KMS-11 (cell line): ENCODE measurements around the gene PCCA.

Source experiments
- H2AFZ ChIP-seq: fragments of 200-600 bp; sonication (generic); 2 replicates; pipeline ENCODE4 v1.6.1; 2016; ENCODE audit warnings: antibody characterized with exemption, mixed run types, low read depth
- H3K27ac ChIP-seq: fragments of 200-600 bp; sonication (generic); 2 replicates; pipeline ENCODE4 v1.6.1; 2016; ENCODE audit warnings: mild to moderate bottlenecking, mixed run types
- H3K27me3 ChIP-seq: fragments of 200-600 bp; sonication (generic); 2 replicates; pipeline ENCODE4 v1.6.1; 2017; ENCODE audit warnings: mild to moderate bottlenecking, low read depth, mixed run types, moderate library complexity; ENCODE audit not compliant: insufficient read depth
- H3K36me3 ChIP-seq: fragments of 200-600 bp; sonication (generic); 2 replicates; pipeline ENCODE4 v1.6.1; 2017; ENCODE audit warnings: mild to moderate bottlenecking, mixed run types; ENCODE audit not compliant: insufficient read depth
- H3K4me1 ChIP-seq: fragments of 200-600 bp; sonication (generic); 2 replicates; pipeline ENCODE4 v1.6.1; 2016; ENCODE audit warnings: mild to moderate bottlenecking, low read depth, mixed run types; ENCODE audit not compliant: poor library complexity, severe bottlenecking
- H3K4me2 ChIP-seq: fragments of 200-600 bp; sonication (generic); 2 replicates; pipeline ENCODE4 v1.7.0; 2016; ENCODE audit warnings: mild to moderate bottlenecking, mixed run types
- H3K4me3 ChIP-seq: fragments of 200-600 bp; sonication (generic); IDR thresholded peaks from 2 replicates; pipeline ENCODE4 v1.6.1; 2017; ENCODE audit warnings: low read depth, low read length, mixed read lengths; ENCODE audit not compliant: insufficient read depth
- H3K79me2 ChIP-seq: fragments of 200-600 bp; sonication (generic); 2 replicates; pipeline ENCODE4 v1.6.1; 2016; ENCODE audit warnings: low read depth, mixed run types; ENCODE audit not compliant: insufficient read depth
- H3K9ac ChIP-seq: fragments of 200-600 bp; sonication (generic); 2 replicates; pipeline ENCODE4 v1.6.1; 2016; ENCODE audit warnings: mild to moderate bottlenecking, mixed run types
- H4K20me1 ChIP-seq: fragments of 200-600 bp; sonication (generic); 2 replicates; pipeline ENCODE4 v1.6.1; 2016; ENCODE audit warnings: mild to moderate bottlenecking, mixed run types; ENCODE audit not compliant: insufficient read depth
- TF ChIP-seq, protein P1 (sequence below): fragments of 200-600 bp; sonication (generic); conservative IDR thresholded peaks from 2 replicates; pipeline ENCODE4 v1.6.1; 2017; ENCODE audit warnings: low read depth, mild to moderate bottlenecking, antibody characterized with exemption, low read length, moderate library complexity, mixed read lengths

PCCA gene

DNA sequence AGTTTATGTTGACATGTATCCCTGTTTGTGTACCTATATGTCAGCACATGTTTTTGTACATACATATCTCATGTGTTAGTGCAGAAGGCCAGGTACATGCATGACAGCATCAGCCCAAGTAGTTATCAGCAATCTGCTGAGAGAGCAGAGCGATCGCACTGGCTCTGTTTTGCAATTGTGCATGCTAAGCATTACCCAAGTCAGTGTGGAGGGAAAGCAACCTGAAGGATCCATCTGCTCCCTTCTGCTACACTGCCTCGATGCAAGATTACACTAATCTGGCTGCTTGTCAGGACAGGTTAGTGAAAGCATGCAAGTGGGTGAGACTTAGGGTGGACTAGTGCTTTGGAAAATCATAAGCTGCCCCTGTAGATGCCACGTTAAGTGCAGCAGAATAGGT lies 211.8 kb downstream of the PCCA start:
- no peak overlapping the region for H2AFZ ChIP-seq
- H3K4me2 ChIP-seq = no peak overlapping the region
- H3K79me2 ChIP-seq = no peaks in the 10 kb centered on the region
- H3K4me1 ChIP-seq = no peaks in the 10 kb centered on the region
- H3K27ac ChIP-seq = no peak overlapping the region
- H3K9ac ChIP-seq = no peak overlapping the region
- no peaks in the 10 kb centered on the region for H3K36me3 ChIP-seq
- H3K27me3 ChIP-seq = no peaks in the 10 kb centered on the region
- H4K20me1 ChIP-seq = no peaks in the 10 kb centered on the region
- no peak overlapping the region for H3K4me3 ChIP-seq
- TF ChIP-seq, protein P1, sequence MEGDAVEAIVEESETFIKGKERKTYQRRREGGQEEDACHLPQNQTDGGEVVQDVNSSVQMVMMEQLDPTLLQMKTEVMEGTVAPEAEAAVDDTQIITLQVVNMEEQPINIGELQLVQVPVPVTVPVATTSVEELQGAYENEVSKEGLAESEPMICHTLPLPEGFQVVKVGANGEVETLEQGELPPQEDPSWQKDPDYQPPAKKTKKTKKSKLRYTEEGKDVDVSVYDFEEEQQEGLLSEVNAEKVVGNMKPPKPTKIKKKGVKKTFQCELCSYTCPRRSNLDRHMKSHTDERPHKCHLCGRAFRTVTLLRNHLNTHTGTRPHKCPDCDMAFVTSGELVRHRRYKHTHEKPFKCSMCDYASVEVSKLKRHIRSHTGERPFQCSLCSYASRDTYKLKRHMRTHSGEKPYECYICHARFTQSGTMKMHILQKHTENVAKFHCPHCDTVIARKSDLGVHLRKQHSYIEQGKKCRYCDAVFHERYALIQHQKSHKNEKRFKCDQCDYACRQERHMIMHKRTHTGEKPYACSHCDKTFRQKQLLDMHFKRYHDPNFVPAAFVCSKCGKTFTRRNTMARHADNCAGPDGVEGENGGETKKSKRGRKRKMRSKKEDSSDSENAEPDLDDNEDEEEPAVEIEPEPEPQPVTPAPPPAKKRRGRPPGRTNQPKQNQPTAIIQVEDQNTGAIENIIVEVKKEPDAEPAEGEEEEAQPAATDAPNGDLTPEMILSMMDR = no peak

DNA sequence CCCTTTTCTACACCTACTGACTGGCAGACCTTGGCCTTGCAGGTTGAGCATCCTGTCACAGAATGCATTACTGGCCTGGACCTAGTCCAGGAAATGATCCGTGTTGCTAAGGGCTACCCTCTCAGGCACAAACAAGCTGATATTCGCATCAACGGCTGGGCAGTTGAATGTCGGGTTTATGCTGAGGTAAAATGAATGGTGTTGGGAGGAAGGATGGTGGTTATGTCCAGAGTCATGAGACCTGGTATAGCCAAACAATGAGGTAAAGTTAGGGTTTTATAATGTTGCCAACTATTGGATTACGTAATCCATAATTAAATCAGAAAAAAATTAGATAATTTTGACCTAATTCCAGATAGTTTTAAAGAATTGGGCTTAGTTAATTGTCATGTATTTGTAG lies 212.5 kb downstream of the PCCA start:
- Histone ChIP-seq H3K27ac (no peak overlapping the region), H3K4me3 (no peak overlapping the region), H3K4me1 (no peaks in the 10 kb centered on the region), H3K9ac (no peak overlapping the region), H3K27me3 (no peaks in the 10 kb centered on the region), H3K36me3 (no peaks in the 10 kb centered on the region), H3K79me2 (no peaks in the 10 kb centered on the region), H2AFZ (no peak overlapping the region), H4K20me1 (no peaks in the 10 kb centered on the region), H3K4me2 (no peak overlapping the region)
- TF ChIP-seq, protein P1 = no peak

DNA sequence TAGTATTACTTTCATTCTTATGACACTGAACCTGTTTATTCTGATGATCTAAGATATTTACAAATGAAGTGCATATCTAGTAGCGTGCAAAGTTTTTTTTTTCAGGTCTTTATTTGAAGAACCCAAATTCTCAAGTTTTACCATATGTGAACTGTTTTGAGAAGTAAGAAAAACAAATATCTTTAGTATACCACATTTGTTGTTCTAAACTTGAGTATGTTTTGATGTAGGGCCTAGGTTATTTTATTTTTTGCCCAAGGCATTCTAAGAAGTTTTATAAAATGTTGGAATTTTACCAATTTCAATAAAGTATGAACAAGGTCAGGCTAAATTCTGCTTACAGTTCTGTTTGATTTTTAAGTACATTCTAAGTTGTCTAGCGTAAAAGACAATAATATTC lies 213.5 kb downstream of the PCCA start:
- no peak overlapping the region for H3K4me2 ChIP-seq
- no peaks in the 10 kb centered on the region for H3K79me2 ChIP-seq
- no peaks in the 10 kb centered on the region for H3K36me3 ChIP-seq
- no peak overlapping the region for H3K4me3 ChIP-seq
- H3K27me3 ChIP-seq = no peaks in the 10 kb centered on the region
- TF ChIP-seq, protein P1 = no peak
- no peaks in the 10 kb centered on the region for H4K20me1 ChIP-seq
- H3K27ac ChIP-seq = no peak overlapping the region
- no peak overlapping the region for H3K9ac ChIP-seq
- no peak overlapping the region for H2AFZ ChIP-seq
- no peaks in the 10 kb centered on the region for H3K4me1 ChIP-seq

DNA sequence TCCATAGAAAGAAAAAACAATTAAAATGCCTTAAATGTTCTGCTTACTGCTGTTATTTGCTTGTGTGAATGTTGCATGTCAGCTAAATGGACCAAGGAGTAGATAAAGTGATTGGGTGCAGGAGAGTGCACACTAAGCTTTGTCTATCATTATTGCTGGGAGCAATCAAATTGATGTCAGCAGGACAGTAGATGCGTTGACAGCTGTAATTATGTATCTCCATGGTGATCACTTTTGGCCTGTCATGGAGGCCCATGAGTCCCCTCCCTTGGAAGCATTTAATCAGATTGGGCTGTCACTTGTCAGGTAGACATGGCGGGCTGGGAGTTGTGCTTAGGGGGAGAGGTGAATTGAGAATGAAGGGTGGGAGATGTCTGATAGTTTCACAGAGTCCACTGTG lies 215.3 kb downstream of the PCCA start:
- Histone ChIP-seq H3K9ac (no peak overlapping the region), H3K4me2 (no peak overlapping the region), H4K20me1 (no peaks in the 10 kb centered on the region), H3K36me3 (no peaks in the 10 kb centered on the region), H2AFZ (no peak overlapping the region), H3K79me2 (no peaks in the 10 kb centered on the region), H3K4me3 (no peak overlapping the region), H3K27ac (no peak overlapping the region), H3K27me3 (no peaks in the 10 kb centered on the region), H3K4me1 (no peaks in the 10 kb centered on the region)
- TF ChIP-seq, protein P1 = no peak

DNA sequence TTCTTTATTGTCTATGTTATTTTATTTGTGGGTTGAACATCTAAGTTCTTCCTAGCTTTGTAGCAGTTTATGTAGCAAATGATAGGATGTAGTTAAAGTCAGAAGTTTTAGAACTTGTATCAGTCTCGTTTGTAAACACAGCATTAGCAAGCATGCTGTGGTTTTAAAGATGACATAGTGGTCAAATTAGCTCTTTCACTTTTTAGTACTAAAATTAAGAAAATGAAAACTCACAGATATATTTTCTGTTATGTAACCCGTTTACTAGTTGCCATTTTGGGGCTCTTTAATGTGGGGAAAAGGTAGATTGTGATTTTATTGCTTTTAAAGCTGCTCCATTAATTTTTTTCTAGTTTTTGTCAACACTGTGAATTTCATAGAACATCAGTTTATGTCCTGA lies 216.5 kb downstream of the PCCA start:
- TF ChIP-seq, protein P1 = no peak
- Histone ChIP-seq H3K4me3 (no peak overlapping the region), H3K27me3 (no peaks in the 10 kb centered on the region), H4K20me1 (no peaks in the 10 kb centered on the region), H3K9ac (no peak overlapping the region), H3K27ac (no peak overlapping the region), H3K36me3 (no peaks in the 10 kb centered on the region), H2AFZ (no peak overlapping the region), H3K4me2 (no peak overlapping the region), H3K4me1 (no peaks in the 10 kb centered on the region), H3K79me2 (no peaks in the 10 kb centered on the region)
